A673 (cell line): ENCODE data around the gene MTHFSD.

Source experiments
- CTCF ChIP-seq: fragments of 300-800, 200-600 bp; sonication (generic); conservative IDR thresholded peaks from 2 replicates; pipeline ENCODE4 v1.5.1; 2017; ENCODE audit warnings: low read depth, mild to moderate bottlenecking, antibody characterized with exemption, low read length, moderate library complexity, mixed read lengths
- EZH2 ChIP-seq: fragments of 200-600 bp; sonication (generic); IDR thresholded peaks from 2 replicates; pipeline ENCODE4 v1.6.1; 2017; ENCODE audit warnings: borderline replicate concordance, low read depth, mild to moderate bottlenecking, mixed read lengths, antibody characterized with exemption, low read length; ENCODE audit not compliant: poor library complexity, severe bottlenecking

- TF ChIP-seq CTCF, result no peak
- no peak for TF ChIP-seq EZH2
Observed at GRCh38 chr16:86553356-86553755, 1.7 kb downstream of the MTHFSD start.
